ENCODE data around the gene RBKS.
A peak's percentile ranks its signal among the peaks of the same experiment; 100 is the strongest.

RBKS gene

DNA sequence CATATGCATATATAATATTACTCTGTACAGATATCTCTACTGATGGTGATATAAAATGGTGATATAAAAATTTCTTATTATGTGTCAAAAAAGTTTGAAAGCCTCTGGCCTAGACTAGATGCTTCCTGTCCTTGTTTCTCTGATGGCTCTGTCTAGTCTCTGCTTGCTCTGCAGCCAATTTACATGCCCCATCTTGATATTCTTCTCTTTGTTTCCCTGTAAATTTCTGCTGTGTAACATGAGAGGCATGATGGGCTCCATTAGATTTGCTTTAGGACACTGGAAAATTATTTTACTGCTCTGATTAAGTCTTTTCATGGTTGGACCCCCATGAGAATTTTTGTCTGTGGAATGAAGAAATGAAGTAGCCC lies 24.6 kb upstream of the RBKS start:
- H3K9me3 ChIP-seq (ENCODE audit: control insufficient read depth, insufficient read depth, low read length), result no peaks in the 10 kb centered on the region
- no peak overlapping the region for H3K9ac ChIP-seq (ENCODE audit: low read depth, low read length)
- no peaks in the 10 kb centered on the region for H3K36me3 ChIP-seq (ENCODE audit: insufficient read depth, low read length)

DNA sequence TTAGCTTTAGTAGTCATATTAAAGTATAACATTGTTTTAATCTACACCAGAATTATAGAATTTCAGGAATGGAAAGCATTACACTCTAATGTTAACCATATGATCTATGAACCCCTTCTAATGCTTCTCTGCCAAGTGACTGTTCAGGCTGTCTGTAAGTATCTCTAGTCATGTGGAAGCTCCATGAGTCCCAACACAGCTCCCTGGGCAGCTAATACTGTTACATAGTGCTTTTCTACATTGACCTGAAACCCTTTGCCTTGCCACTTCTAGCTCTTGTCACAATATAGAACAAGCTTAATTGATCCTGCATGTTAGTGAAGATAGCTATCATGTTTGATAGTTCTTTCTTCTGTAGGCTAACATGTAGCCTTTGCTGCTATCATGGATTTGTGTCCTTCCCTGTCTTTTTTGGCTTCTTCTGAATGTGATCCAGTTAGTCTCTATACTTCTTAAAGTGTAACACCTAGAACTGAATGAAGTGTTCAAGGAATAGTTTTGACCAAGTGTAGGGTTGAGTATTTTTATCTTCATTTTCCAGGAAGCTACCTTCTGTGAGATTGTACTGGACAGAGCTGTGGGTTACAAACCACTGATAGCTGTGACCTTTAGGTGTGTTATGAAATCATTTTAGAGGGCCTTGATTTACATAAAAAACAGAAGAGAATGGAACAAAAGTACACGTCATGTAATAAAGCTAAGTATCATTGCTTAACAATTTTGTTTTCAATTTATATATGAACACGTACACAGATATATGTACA lies 24.0 kb upstream of the RBKS start:
- no peak overlapping the region for H3K9ac ChIP-seq (ENCODE audit: low read depth, low read length)
- H3K4me1 ChIP-seq (ENCODE audit: insufficient read depth, low read length), result no peaks in the 10 kb centered on the region
- no peaks in the 10 kb centered on the region for H3K9me3 ChIP-seq (ENCODE audit: control insufficient read depth, insufficient read depth, low read length)
- no peaks in the 10 kb centered on the region for H3K36me3 ChIP-seq (ENCODE audit: insufficient read depth, low read length)

More for the DNA sequence above, 24.6 kb upstream of the RBKS start:
- H3K4me1 ChIP-seq (ENCODE audit: insufficient read depth, low read length), result no peaks in the 10 kb centered on the region

DNA sequence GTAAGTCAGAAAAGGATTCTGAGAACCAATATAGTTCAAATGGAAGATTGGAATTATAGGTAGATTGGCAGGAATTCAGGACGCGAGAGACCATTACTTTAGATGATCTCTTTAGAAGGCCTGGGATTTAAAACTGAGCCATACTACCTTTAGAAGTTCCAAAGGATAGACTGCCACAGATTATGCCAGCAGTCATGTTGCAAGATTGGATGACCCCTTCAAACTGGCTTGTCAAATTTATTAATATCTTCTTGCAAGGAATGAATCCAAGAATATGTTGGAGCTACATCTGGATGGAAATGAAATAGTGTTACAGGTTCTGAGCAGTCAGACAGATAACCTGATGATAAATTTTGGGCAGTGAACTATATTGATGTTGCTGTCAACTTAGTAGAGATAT lies 22.3 kb upstream of the RBKS start:
- no peak overlapping the region for H3K9ac ChIP-seq (ENCODE audit: low read depth, low read length)
- no peaks in the 10 kb centered on the region for H3K36me3 ChIP-seq (ENCODE audit: insufficient read depth, low read length)
- no peaks in the 10 kb centered on the region for H3K9me3 ChIP-seq (ENCODE audit: control insufficient read depth, insufficient read depth, low read length)
- no peaks in the 10 kb centered on the region for H3K4me1 ChIP-seq (ENCODE audit: insufficient read depth, low read length)

- no peaks in the 10 kb centered on the region for H3K36me3 ChIP-seq (ENCODE audit: insufficient read depth, low read length)
- no peaks in the 10 kb centered on the region for H3K9me3 ChIP-seq (ENCODE audit: control insufficient read depth, insufficient read depth, low read length)
- H3K9ac ChIP-seq (ENCODE audit: low read depth, low read length), result no peak overlapping the region
- H3K4me1 ChIP-seq (ENCODE audit: insufficient read depth, low read length), result no peaks in the 10 kb centered on the region
Observed at GRCh38 chr2:27911458-27912210, 21.4 kb upstream of the RBKS start.

- Histone ChIP-seq H3K4me1 (ENCODE audit: insufficient read depth, low read length) (no peaks in the 10 kb centered on the region), H3K36me3 (ENCODE audit: insufficient read depth, low read length) (no peaks in the 10 kb centered on the region), H3K9me3 (ENCODE audit: control insufficient read depth, insufficient read depth, low read length) (no peaks in the 10 kb centered on the region), H3K9ac (ENCODE audit: low read depth, low read length) (no peak overlapping the region)
Observed at GRCh38 chr2:27909901-27910300, 19.7 kb upstream of the RBKS start.

GRCh38 chr2:27907547-27907946 lies 17.4 kb upstream of the RBKS start:
- H3K36me3 ChIP-seq (ENCODE audit: insufficient read depth, low read length), result no peaks in the 10 kb centered on the region
- no peaks in the 10 kb centered on the region for H3K9me3 ChIP-seq (ENCODE audit: control insufficient read depth, insufficient read depth, low read length)
- H3K9ac ChIP-seq (ENCODE audit: low read depth, low read length), result no peak overlapping the region
- H3K4me1 ChIP-seq (ENCODE audit: insufficient read depth, low read length), result no peaks in the 10 kb centered on the region

DNA sequence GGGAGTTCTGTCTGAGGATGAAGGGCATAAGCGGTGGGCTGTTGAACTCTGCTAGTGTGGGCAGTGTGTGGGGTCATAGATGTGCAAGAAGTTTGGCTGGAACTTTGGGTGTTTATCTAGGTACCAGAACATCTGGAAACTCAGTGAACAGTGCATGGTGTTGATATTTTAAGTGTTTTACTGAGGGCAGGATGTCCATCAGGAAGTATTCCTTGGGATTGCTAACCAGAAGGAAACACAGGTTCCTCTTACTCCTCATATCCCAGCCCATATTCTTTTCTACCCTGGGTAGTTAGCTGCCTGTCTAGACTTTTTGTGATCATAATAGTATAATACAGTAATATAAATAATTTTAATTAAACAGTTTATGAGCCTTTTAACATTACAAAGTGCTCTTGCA lies 15.9 kb upstream of the RBKS start:
- Histone ChIP-seq H3K9me3 (ENCODE audit: control insufficient read depth, insufficient read depth, low read length) (no peaks in the 10 kb centered on the region), H3K4me1 (ENCODE audit: insufficient read depth, low read length) (no peaks in the 10 kb centered on the region), H3K36me3 (ENCODE audit: insufficient read depth, low read length) (no peaks in the 10 kb centered on the region), H3K9ac (ENCODE audit: low read depth, low read length) (no peak overlapping the region)

DNA sequence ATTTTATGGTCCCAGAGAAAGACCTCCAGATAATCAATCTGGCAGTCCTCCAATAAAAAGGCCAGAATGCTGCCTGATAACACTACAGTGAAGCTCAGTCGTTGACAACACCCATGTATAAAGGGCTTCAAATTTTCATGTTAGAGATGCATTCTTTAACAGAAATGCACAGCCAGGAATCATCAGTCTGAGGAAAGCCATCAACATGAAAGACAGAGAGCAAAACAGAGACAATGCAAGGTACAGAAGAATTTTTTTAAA lies 14.1 kb upstream of the RBKS start:
- no peaks in the 10 kb centered on the region for H3K4me1 ChIP-seq (ENCODE audit: insufficient read depth, low read length)
- no peak overlapping the region for H3K9ac ChIP-seq (ENCODE audit: low read depth, low read length)
- no peaks in the 10 kb centered on the region for H3K9me3 ChIP-seq (ENCODE audit: control insufficient read depth, insufficient read depth, low read length)
- H3K36me3 ChIP-seq (ENCODE audit: insufficient read depth, low read length), result no peaks in the 10 kb centered on the region

DNA sequence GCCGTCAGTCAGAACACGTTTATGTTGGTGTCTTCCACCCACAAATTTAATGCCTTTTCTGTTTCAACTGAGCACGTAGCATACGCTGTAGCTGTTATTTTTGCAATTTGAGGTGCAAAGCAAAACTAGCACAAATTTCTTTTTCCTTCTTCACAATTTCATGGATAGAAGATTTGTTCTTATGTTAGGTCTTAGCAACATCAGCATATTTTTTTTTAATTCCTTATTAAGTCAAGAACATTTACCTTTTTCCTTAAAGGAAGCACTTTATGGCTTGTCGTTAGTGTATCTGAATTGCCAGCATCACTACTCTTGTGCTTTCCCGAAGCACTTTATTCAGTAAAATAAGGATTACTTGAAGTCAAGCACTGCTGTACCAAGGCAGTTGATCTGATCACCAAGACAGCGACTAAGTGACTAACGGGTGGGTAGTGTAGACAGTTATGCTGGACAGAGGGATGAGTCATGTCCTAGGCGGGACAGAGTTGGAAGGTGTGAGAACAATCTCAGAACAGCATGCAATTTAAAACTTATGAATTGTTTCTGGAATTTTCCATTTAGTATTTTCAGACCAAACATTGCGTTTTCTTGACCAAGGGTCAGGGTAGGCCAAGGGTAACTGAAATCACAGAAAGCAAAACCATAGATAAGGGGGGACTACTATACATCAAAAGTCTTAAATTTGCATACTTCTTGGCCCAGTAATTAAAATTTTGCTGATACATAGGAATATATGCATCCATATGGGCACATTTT lies 13.6 kb upstream of the RBKS start:
- H3K4me1 ChIP-seq (ENCODE audit: insufficient read depth, low read length), result no peaks in the 10 kb centered on the region

DNA sequence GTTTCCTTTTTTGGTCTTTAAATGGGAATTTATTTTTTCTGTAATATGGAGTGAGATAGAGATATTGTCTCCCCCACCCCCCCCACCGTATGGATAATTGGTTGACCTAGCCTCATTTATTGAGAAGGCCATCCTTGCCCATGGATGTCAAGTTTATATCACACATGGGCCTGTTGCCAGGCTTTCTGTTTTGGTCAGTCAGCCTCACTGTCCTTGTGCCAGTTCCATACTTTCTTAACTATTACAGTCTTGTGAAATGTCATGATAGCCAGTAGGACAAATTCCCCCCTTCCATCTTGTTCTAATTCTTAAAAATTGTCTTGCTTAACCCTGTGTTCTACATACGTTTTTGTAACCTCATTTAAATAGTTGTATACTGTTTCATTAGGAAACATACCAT lies 12.8 kb upstream of the RBKS start:
- no peaks in the 10 kb centered on the region for H3K4me1 ChIP-seq (ENCODE audit: insufficient read depth, low read length)
- no peaks in the 10 kb centered on the region for H3K9me3 ChIP-seq (ENCODE audit: control insufficient read depth, insufficient read depth, low read length)
- no peak overlapping the region for H3K9ac ChIP-seq (ENCODE audit: low read depth, low read length)
- no peaks in the 10 kb centered on the region for H3K36me3 ChIP-seq (ENCODE audit: insufficient read depth, low read length)

More for the DNA sequence above, 13.6 kb upstream of the RBKS start:
- Histone ChIP-seq H3K36me3 (ENCODE audit: insufficient read depth, low read length) (no peaks in the 10 kb centered on the region), H3K9me3 (ENCODE audit: control insufficient read depth, insufficient read depth, low read length) (no peaks in the 10 kb centered on the region), H3K9ac (ENCODE audit: low read depth, low read length) (no peak overlapping the region)

GRCh38 chr2:27902098-27902497 lies 11.9 kb upstream of the RBKS start:
- Histone ChIP-seq H3K9me3 (ENCODE audit: control insufficient read depth, insufficient read depth, low read length) (no peaks in the 10 kb centered on the region), H3K36me3 (ENCODE audit: insufficient read depth, low read length) (no peaks in the 10 kb centered on the region), H3K9ac (ENCODE audit: low read depth, low read length) (no peak overlapping the region), H3K4me1 (ENCODE audit: insufficient read depth, low read length) (no peaks in the 10 kb centered on the region)

GRCh38 chr2:27901234-27901633 lies 11.0 kb upstream of the RBKS start:
- Histone ChIP-seq H3K4me1 (ENCODE audit: insufficient read depth, low read length) (no peaks in the 10 kb centered on the region), H3K9ac (ENCODE audit: low read depth, low read length) (no peak overlapping the region), H3K9me3 (ENCODE audit: control insufficient read depth, insufficient read depth, low read length) (no peaks in the 10 kb centered on the region), H3K36me3 (ENCODE audit: insufficient read depth, low read length) (no peaks in the 10 kb centered on the region)

- Histone ChIP-seq H3K4me1 (ENCODE audit: insufficient read depth, low read length) (no peaks in the 10 kb centered on the region), H3K9ac (ENCODE audit: low read depth, low read length) (no peak overlapping the region), H3K9me3 (ENCODE audit: control insufficient read depth, insufficient read depth, low read length) (no peaks in the 10 kb centered on the region), H3K36me3 (ENCODE audit: insufficient read depth, low read length) (no peaks in the 10 kb centered on the region)
Observed at GRCh38 chr2:27897717-27898116, 7.5 kb upstream of the RBKS start.

- Histone ChIP-seq H3K9me3 (ENCODE audit: control insufficient read depth, insufficient read depth, low read length) (no peaks in the 10 kb centered on the region), H3K4me1 (ENCODE audit: insufficient read depth, low read length) (no peaks in the 10 kb centered on the region), H3K36me3 (ENCODE audit: insufficient read depth, low read length) (no peaks in the 10 kb centered on the region), H3K9ac (ENCODE audit: low read depth, low read length) (no peak overlapping the region)
Observed at GRCh38 chr2:27893006-27893405, 2.8 kb upstream of the RBKS start.

GRCh38 chr2:27891673-27892105 lies 1.5 kb upstream of the RBKS start:
- Histone ChIP-seq H3K4me1 (ENCODE audit: insufficient read depth, low read length) (no peaks in the 10 kb centered on the region), H3K9me3 (ENCODE audit: control insufficient read depth, insufficient read depth, low read length) (no peaks in the 10 kb centered on the region), H3K36me3 (ENCODE audit: insufficient read depth, low read length) (no peaks in the 10 kb centered on the region), H3K9ac (ENCODE audit: low read depth, low read length) (peak overlapping the region; percentile 79; the same call in 1 of the 2 replicates)

All from ES-I3 (cell line).